ENCODE measurements around the gene DYSF. TPM values are rescaled to one million over a fixed set of nuclear protein-coding genes. Genes with fewer than 3 reads are reported as not detected.

Gene DYSF
- total and polyA plus RNA-seq, 2 donors (not counting 3 experiments of a cell fraction or from before 2014, with no cell fraction given) = 50.9 to 152 TPM

DNA sequence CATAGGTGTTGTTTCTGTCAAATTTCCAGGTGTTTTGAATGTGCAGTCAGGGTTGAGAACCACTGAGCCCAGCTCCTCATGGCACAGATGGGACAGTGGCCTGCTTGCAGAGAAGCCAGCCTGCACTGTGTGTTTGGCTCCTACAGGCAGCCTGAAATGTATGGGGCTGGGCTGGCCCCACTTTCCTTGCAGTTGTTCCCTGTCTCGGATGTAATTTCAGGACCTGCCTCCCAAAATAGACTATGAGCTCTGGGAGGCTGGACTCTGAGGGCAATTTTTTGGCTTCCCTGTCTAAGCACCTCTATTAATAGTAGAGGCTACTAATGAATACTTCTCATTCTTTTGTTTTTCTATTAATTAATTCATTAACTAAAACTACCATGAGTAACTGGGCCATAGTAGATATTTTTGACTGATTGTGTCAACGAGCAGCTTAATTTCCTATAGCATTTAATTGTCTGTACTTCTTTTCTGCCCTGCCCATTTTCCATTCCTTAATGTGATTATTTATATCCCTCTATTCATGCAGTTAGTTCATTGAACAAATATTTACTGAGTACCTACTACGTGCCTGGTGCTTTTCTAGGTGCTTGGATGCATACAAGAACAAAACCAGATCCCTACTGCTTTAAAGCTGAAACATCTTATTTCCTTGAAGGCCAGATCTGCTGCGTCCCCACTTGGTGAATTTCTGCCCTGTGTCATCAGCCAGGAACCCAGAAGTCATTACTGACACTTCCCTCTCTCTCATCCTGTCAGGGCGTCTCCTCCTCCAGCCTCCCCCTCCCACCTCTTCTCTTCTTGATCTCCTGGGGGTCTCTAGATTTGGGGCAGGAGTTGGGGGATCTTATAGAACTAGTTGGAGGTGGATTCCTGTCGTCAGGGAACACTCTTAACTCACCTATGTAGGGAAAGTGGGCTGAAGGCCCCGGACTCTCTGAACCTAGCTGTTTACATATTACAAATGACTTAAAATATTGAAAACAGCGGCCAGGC is 16.3 kb downstream of the DYSF start:
- TF ChIP-seq JUN (IDR thresholded peaks at IDR 0.05; ENCODE audit: borderline replicate concordance, insufficient read depth, insufficient read length, low read depth) = no peak
- TF ChIP-seq GATA2 (IDR thresholded peaks at IDR 0.05; ENCODE audit: insufficient read depth, insufficient read length, low read depth, low read length) = no peak
- H3K4me1 ChIP-seq (ENCODE audit: control insufficient read depth, extremely low read depth, insufficient read depth, low read length) = peaks cover 38% of the 10 kb centered on the region
- DNase-seq (ENCODE audit: low read depth, low spot score) (no peak), FAIRE-seq (peak; percentile 55)
- CTCF ChIA-PET = interaction anchor here (0.6 to 19.5 kb wide), 6 partner anchors 9 to 170 kb away, joined by 3 to 670 read pairs (median 6); no protein-coding TSS in a partner anchor
- dilution Hi-C loops (cut with MboI; ENCODE audit: extremely low pct_ligation_motif_present, low sequenced_read_pairs) = no loop called here
- no peaks in the 10 kb centered on the region for H3K27me3 ChIP-seq (ENCODE audit: control insufficient read depth in 2 of 2, insufficient read depth in 2 of 2, low read length in 2 of 2)
- no peaks in the 10 kb centered on the region for H4K20me1 ChIP-seq (replicated peaks; ENCODE audit: control insufficient read depth, extremely low read depth, insufficient read depth, low read length)
- H3K9me3 ChIP-seq (replicated peaks; ENCODE audit: control insufficient read depth, insufficient read depth, low read length) = no peaks in the 10 kb centered on the region
- no peaks in the 10 kb centered on the region for H3K9me1 ChIP-seq (replicated peaks; ENCODE audit: control insufficient read depth, extremely low read depth, insufficient read depth, low read length)
- no peak overlapping the region for H3K4me3 ChIP-seq (replicated peaks in 1 of 3; ENCODE audit: insufficient read depth in 1 of 3, low read depth in 1 of 3, low read length in 3 of 3)
- intact Hi-C loops (cut with micrococcal nuclease) = no loop called here
- H3K27ac ChIP-seq (ENCODE audit: insufficient read depth, low read depth, low read length) = no peak overlapping the region
- peaks cover 0 to 5% of the 10 kb centered on the region in 2 experiments for H3K36me3 ChIP-seq (ENCODE audit: control insufficient read depth in 2 of 2, extremely low read depth in 1 of 2, insufficient read depth in 2 of 2, low read length in 2 of 2)
- H2AFZ ChIP-seq (ENCODE audit: low read depth, low read length) = no peak overlapping the region
- H3K4me2 ChIP-seq (ENCODE audit: insufficient read depth, low read length) = peak overlapping the region; percentile 0
- no TSS peak for BruUV-seq (replicated peaks)
- POLR2A ChIA-PET = interaction anchor here (1.3 kb wide), 1 partner anchor 34 kb away, joined by 3 read pairs; no protein-coding TSS in a partner anchor
- H3K9ac ChIP-seq (replicated peaks; ENCODE audit: extremely low read depth, insufficient read depth, low read length) = no peak overlapping the region
- peaks cover 6% of the 10 kb centered on the region for H3K79me2 ChIP-seq (ENCODE audit: control insufficient read depth, insufficient read depth, low read length)

DNA sequence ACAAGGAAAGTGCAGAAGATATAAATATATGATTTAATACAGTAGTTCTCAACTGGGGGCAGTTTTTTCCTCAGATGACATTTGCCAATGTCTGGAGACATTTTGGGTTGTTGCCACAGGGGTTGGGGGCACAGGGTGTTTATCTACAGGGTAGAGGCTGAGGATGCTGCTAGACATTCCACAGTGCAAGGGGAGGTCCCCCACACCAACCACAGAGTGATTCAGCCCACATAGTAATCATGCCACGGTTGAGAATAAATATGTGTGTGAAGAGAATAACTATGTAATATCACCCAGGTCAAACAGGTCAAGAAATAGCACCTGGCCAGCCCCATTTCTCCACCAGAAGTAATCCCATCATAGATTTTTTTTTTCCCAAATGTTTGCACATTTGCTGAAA is 17.9 kb downstream of the DYSF start:
- no peak overlapping the region for H2AFZ ChIP-seq (ENCODE audit: low read depth, low read length)
- no peak overlapping the region for H3K4me3 ChIP-seq (replicated peaks in 1 of 3; ENCODE audit: insufficient read depth in 1 of 3, low read depth in 1 of 3, low read length in 3 of 3)
- no peak overlapping the region for H3K27ac ChIP-seq (ENCODE audit: insufficient read depth, low read depth, low read length)
- no peak overlapping the region for H3K9ac ChIP-seq (replicated peaks; ENCODE audit: extremely low read depth, insufficient read depth, low read length)
- TF ChIP-seq JUN (IDR thresholded peaks at IDR 0.05; ENCODE audit: borderline replicate concordance, insufficient read depth, insufficient read length, low read depth) (no peak), FOS (IDR thresholded peaks at IDR 0.05; ENCODE audit: borderline replicate concordance, insufficient read depth, low read length) (no peak), GATA2 (IDR thresholded peaks at IDR 0.05; ENCODE audit: insufficient read depth, insufficient read length, low read depth, low read length) (no peak), POLR2A (IDR thresholded peaks at IDR 0.05; ENCODE audit: low read depth, low read length) (no peak), EZH2 (IDR thresholded peaks at IDR 0.05; ENCODE audit: borderline replicate concordance, low read depth, low read length, severe bottlenecking) (no peak), MYC (IDR thresholded peaks at IDR 0.05; ENCODE audit: low read depth, low read length) (no peak), POLR2AphosphoS5 (IDR thresholded peaks at IDR 0.05; ENCODE audit: insufficient read depth, low read depth, low read length) (no peak)
- TF ChIP-seq, protein P1, sequence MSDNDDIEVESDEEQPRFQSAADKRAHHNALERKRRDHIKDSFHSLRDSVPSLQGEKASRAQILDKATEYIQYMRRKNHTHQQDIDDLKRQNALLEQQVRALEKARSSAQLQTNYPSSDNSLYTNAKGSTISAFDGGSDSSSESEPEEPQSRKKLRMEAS (IDR thresholded peaks at IDR 0.05; ENCODE audit: insufficient read depth, insufficient read length) = no peak
- TF ChIP-seq, protein P2, sequence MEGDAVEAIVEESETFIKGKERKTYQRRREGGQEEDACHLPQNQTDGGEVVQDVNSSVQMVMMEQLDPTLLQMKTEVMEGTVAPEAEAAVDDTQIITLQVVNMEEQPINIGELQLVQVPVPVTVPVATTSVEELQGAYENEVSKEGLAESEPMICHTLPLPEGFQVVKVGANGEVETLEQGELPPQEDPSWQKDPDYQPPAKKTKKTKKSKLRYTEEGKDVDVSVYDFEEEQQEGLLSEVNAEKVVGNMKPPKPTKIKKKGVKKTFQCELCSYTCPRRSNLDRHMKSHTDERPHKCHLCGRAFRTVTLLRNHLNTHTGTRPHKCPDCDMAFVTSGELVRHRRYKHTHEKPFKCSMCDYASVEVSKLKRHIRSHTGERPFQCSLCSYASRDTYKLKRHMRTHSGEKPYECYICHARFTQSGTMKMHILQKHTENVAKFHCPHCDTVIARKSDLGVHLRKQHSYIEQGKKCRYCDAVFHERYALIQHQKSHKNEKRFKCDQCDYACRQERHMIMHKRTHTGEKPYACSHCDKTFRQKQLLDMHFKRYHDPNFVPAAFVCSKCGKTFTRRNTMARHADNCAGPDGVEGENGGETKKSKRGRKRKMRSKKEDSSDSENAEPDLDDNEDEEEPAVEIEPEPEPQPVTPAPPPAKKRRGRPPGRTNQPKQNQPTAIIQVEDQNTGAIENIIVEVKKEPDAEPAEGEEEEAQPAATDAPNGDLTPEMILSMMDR (IDR thresholded peaks at IDR 0.05; ENCODE audit: extremely low read depth in 1 of 2, insufficient read depth in 1 of 2, low read depth in 1 of 2, low read length in 2 of 2) = no peak
- peaks cover 0 to 7% of the 10 kb centered on the region in 2 experiments for H3K36me3 ChIP-seq (ENCODE audit: control insufficient read depth in 2 of 2, extremely low read depth in 1 of 2, insufficient read depth in 2 of 2, low read length in 2 of 2)
- DNase-seq (ENCODE audit: low read depth, low spot score) = no peak
- BruUV-seq (replicated peaks) = no TSS peak
- FAIRE-seq = peak; percentile 58
- no peaks in the 10 kb centered on the region for H3K27me3 ChIP-seq (ENCODE audit: control insufficient read depth in 2 of 2, insufficient read depth in 2 of 2, low read length in 2 of 2)
- H3K4me2 ChIP-seq (ENCODE audit: insufficient read depth, low read length) = no peak overlapping the region
- CTCF ChIA-PET = interaction anchor here (19.5 kb wide), 1 partner anchor 36 kb away, joined by 670 read pairs; no protein-coding TSS in a partner anchor
- POLR2A ChIA-PET = no interaction called here
- H3K9me1 ChIP-seq (replicated peaks; ENCODE audit: control insufficient read depth, extremely low read depth, insufficient read depth, low read length) = no peaks in the 10 kb centered on the region
- dilution Hi-C loops (cut with MboI; ENCODE audit: extremely low pct_ligation_motif_present, low sequenced_read_pairs) = no loop called here
- H3K4me1 ChIP-seq (ENCODE audit: control insufficient read depth, extremely low read depth, insufficient read depth, low read length) = peaks cover 35% of the 10 kb centered on the region
- intact Hi-C loops (cut with micrococcal nuclease) = no loop called here
- H3K9me3 ChIP-seq (replicated peaks; ENCODE audit: control insufficient read depth, insufficient read depth, low read length) = no peaks in the 10 kb centered on the region
- H3K79me2 ChIP-seq (ENCODE audit: control insufficient read depth, insufficient read depth, low read length) = peaks cover 6% of the 10 kb centered on the region
- no peaks in the 10 kb centered on the region for H4K20me1 ChIP-seq (replicated peaks; ENCODE audit: control insufficient read depth, extremely low read depth, insufficient read depth, low read length)

Measured in endothelial cell of umbilical vein (primary cell).